Panc1 (cell line): ENCODE data around the gene FARSB. TPM values are rescaled to one million over a fixed set of nuclear protein-coding genes. Genes with fewer than 3 reads are reported as not detected.

Source experiments
- ATAC-seq: fragments of 200-7000 bp; cut with Tn5 transposase; 2 replicates; pipeline ENCODE4 v1.9.1; 2020; ENCODE audit warnings: mild to moderate bottlenecking, moderate library complexity
- BruUV-seq: library from RNA; stranded (reverse); fragments of 400-500 nt; replicated peaks from 2 replicates; lab custom pipeline; 2021; lab: Mats Ljungman, UMichigan
- CTCF ChIA-PET: fragments of 300-600 bp; sonication (Branson Sonifier 250); formaldehyde crosslinking; loops from one replicate; lab custom pipeline; 2022; ENCODE audit warnings: antibody characterized with exemption; lab: Charles Lee
- POLR2A ChIA-PET: fragments of 300-600 bp; sonication (Branson Sonifier 250); formaldehyde crosslinking; loops from one replicate; lab custom pipeline; 2022; ENCODE audit warnings: antibody characterized with exemption; lab: Charles Lee
- DNase-seq: peaks from one replicate; pipeline ENCODE4 v3.0.0-alpha.2; 2010; ENCODE audit warnings: low read depth, low spot score
- H3K27ac ChIP-seq: 2 replicates; pipeline ENCODE4 v1.5.1; 2011; ENCODE audit warnings: mild to moderate bottlenecking, low read length, inconsistent platforms
- H3K27me3 ChIP-seq: fragments of 200-500 bp; sonication (Bioruptor generic); 2 replicates; pipeline ENCODE4 v1.6.0; 2014; ENCODE audit warnings: low read length, inconsistent platforms; ENCODE audit not compliant: control insufficient read depth, insufficient read depth
- H3K36me3 ChIP-seq: fragments of 200-500 bp; sonication (Bioruptor generic); 2 replicates; pipeline ENCODE4 v1.5.1; 2014; ENCODE audit warnings: inconsistent platforms, mild to moderate bottlenecking, low read length, moderate library complexity; ENCODE audit not compliant: control insufficient read depth, insufficient read depth
- H3K4me1 ChIP-seq: 2 replicates; pipeline ENCODE4 v1.5.1; 2011; ENCODE audit warnings: inconsistent platforms, mild to moderate bottlenecking, low read length, moderate library complexity; ENCODE audit not compliant: control insufficient read depth, insufficient read depth
- H3K4me3 ChIP-seq, 2 experiments: 2 replicates each; pipeline ENCODE4 v1.5.1; 2011 to 2012; ENCODE audit warnings: low read depth in 2 of 2, low read length in 2 of 2, mild to moderate bottlenecking in 2 of 2, inconsistent platforms in 1 of 2, moderate library complexity in 1 of 2
- H3K9me3 ChIP-seq: fragments of 200-500 bp; sonication (Bioruptor generic); 2 replicates; pipeline ENCODE4 v1.5.1; 2014; ENCODE audit warnings: low read depth, mild to moderate bottlenecking, inconsistent platforms, low read length, moderate library complexity; ENCODE audit not compliant: control insufficient read depth, insufficient read depth
- CTCF ChIP-seq: fragments of 450-650 bp; IDR thresholded peaks from 2 replicates; pipeline ENCODE4 v1.5.1; 2017; ENCODE audit warnings: mild to moderate bottlenecking
- POLR2AphosphoS5 ChIP-seq: IDR thresholded peaks from 2 replicates; pipeline ENCODE4 v1.6.1; 2012; ENCODE audit warnings: mild to moderate bottlenecking, low read depth, low read length, moderate library complexity
- REST ChIP-seq, 2 experiments: IDR thresholded peaks; 2 replicates each; pipeline ENCODE4 v1.6.1; 2011 to 2012; ENCODE audit warnings: low read depth in 2 of 2, control low read depth in 1 of 2, low read length in 1 of 2, mild to moderate bottlenecking in 1 of 2, moderate library complexity in 1 of 2; ENCODE audit not compliant: insufficient read depth in 1 of 2
- SIN3A ChIP-seq: IDR thresholded peaks from 2 replicates; pipeline ENCODE4 v1.6.1; 2012; ENCODE audit warnings: low read depth, mild to moderate bottlenecking, low read length, moderate library complexity, borderline replicate concordance; ENCODE audit not compliant: insufficient read depth
- TCF7L2 ChIP-seq: IDR thresholded peaks from 2 replicates; pipeline ENCODE4 v1.6.1; 2011; ENCODE audit warnings: mild to moderate bottlenecking, low read depth, low read length, inconsistent platforms
- in situ Hi-C: cut with HindIII; loops from 2 replicates; pipeline ENCODE4 v1.10.0; 2016; ENCODE audit warnings: low sequenced_read_pairs, low pct_unique_long_range_greater_than_20kb
- intact Hi-C: fragments of 100-400 bp; cut with micrococcal nuclease; formaldehyde crosslinking; loops from one replicate; pipeline ENCODE4 v1.10.0; 2022; ENCODE audit not compliant: unreplicated experiment
- total RNA-seq: library from RNA; stranded (reverse); gene quantifications from one replicate; pipeline ENCODE4 v1.2.1, GENCODE V29; 2021; ENCODE audit not compliant: unreplicated experiment

Gene FARSB
- total RNA-seq, 1 experiment from 2014 or later = 31.6 TPM

GRCh38 chr2:222544661-222545060 lies 111.2 kb downstream of the FARSB start:
- Histone ChIP-seq H3K9me3 (no peaks in the 10 kb centered on the region), H3K36me3 (no peaks in the 10 kb centered on the region; the same call in 1 of the 2 replicates), H3K4me3 (no peak overlapping the region), H3K4me1 (no peaks in the 10 kb centered on the region), H3K27me3 (peaks cover 10% of the 10 kb centered on the region), H3K27ac (no peak overlapping the region)
- POLR2A ChIA-PET = no interaction called here
- no peak for DNase-seq
- in situ Hi-C loops = no loop called here
- TF ChIP-seq REST (IDR thresholded peaks at IDR 0.05; ENCODE audit: insufficient read depth in 1 of 2, low read depth in 2 of 2, low read length in 1 of 2) (no peak), SIN3A (no peak), TCF7L2 (no peak), POLR2AphosphoS5 (no peak), CTCF (no peak)
- no TSS peak for BruUV-seq
- ATAC-seq = no peak
- CTCF ChIA-PET = interaction anchor here (0.5 kb wide), 1 partner anchor 232 kb away, joined by 4 read pairs; no protein-coding TSS in a partner anchor
- intact Hi-C loops = no loop called here

- Histone ChIP-seq H3K4me3 (no peak overlapping the region), H3K27me3 (peaks cover 2% of the 10 kb centered on the region; the same call in 1 of the 2 replicates), H3K4me1 (no peaks in the 10 kb centered on the region), H3K27ac (no peak overlapping the region), H3K36me3 (no peaks in the 10 kb centered on the region), H3K9me3 (no peaks in the 10 kb centered on the region)
- ChIA-PET CTCF (no interaction called here), POLR2A (no interaction called here)
- no peak for ATAC-seq
- DNase-seq = no peak
- BruUV-seq = no TSS peak
- TF ChIP-seq CTCF (no peak), TCF7L2 (no peak), SIN3A (no peak), POLR2AphosphoS5 (no peak), REST (IDR thresholded peaks at IDR 0.05; ENCODE audit: insufficient read depth in 1 of 2, low read depth in 2 of 2, low read length in 1 of 2) (no peak)
- in situ Hi-C loops (no loop called here), intact Hi-C loops (no loop called here)
Observed at GRCh38 chr2:222538535-222538934, 117.4 kb downstream of the FARSB start.
